AG04449 (cell line): ENCODE data around the gene LACTBL1.
"Not testable (repeated sequence)": the region's sequence is repeated elsewhere in the genome, so short reads cannot be mapped to it uniquely, and the experiment has no call there.

Experiments used
- CTCF ChIA-PET: fragments of 350-600 bp; formaldehyde crosslinking; extraction: SDS; loops from one replicate; lab custom pipeline; 2021; ENCODE audit warnings: antibody characterized with exemption; lab: Yijun Ruan, JAX
- POLR2A ChIA-PET: fragments of 400-600, 350-600 bp; formaldehyde crosslinking; extraction: SDS; loops from one replicate; lab custom pipeline; 2020; ENCODE audit warnings: antibody characterized with exemption, inconsistent platforms; lab: Yijun Ruan, JAX
- DNase-seq: peaks from one replicate; pipeline ENCODE4 v3.0.0-alpha.2; 2010; ENCODE audit warnings: low read depth, low spot score
- H3K4me3 ChIP-seq: 2 replicates; pipeline ENCODE4 v1.5.1; 2011; ENCODE audit warnings: low read depth, mild to moderate bottlenecking, control low read depth, low read length
- TF ChIP-seq, protein P1 (sequence below): IDR thresholded peaks from one replicate; pipeline ENCODE4 v1.5.1; 2011; ENCODE audit warnings: mild to moderate bottlenecking, moderate library complexity, low read length, control low read depth, inconsistent platforms; ENCODE audit not compliant: insufficient read depth; ENCODE audit errors: missing control alignments

The LACTBL1 gene

DNA sequence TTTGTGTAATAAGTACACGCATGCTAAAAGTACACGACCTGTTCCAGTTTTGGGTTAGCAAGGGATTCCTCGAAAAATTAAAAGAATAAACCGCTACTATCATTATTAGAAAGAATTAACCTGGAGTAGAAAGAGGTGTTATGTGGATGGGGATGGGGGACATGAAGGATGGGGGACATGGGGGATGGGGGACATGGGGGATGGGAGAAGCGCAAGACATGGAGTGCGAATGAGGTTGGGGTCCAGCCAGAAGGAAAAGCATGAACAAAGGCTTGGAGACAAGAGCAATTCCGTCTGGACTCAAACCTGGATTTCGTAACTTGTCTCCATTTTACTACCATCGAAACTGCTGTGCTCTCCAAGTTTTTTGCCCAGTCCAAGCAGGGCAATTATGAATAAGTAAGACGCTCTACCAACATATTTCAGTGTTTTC is 46.0 kb upstream of the LACTBL1 start:
- H3K4me3 ChIP-seq = peak overlapping the region; percentile 85
- CTCF ChIA-PET = interaction anchor here (2.8 kb wide), 1 partner anchor 11 kb away, joined by 8 read pairs; no protein-coding TSS in a partner anchor
- TF ChIP-seq, protein P1, sequence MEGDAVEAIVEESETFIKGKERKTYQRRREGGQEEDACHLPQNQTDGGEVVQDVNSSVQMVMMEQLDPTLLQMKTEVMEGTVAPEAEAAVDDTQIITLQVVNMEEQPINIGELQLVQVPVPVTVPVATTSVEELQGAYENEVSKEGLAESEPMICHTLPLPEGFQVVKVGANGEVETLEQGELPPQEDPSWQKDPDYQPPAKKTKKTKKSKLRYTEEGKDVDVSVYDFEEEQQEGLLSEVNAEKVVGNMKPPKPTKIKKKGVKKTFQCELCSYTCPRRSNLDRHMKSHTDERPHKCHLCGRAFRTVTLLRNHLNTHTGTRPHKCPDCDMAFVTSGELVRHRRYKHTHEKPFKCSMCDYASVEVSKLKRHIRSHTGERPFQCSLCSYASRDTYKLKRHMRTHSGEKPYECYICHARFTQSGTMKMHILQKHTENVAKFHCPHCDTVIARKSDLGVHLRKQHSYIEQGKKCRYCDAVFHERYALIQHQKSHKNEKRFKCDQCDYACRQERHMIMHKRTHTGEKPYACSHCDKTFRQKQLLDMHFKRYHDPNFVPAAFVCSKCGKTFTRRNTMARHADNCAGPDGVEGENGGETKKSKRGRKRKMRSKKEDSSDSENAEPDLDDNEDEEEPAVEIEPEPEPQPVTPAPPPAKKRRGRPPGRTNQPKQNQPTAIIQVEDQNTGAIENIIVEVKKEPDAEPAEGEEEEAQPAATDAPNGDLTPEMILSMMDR = no peak
- POLR2A ChIA-PET = interaction anchor here (0.7 to 1.0 kb wide), 3 partner anchors 9 to 66 kb away, joined by 3 to 5 read pairs (median 5); no protein-coding TSS in a partner anchor
- DNase-seq = no peak

DNA sequence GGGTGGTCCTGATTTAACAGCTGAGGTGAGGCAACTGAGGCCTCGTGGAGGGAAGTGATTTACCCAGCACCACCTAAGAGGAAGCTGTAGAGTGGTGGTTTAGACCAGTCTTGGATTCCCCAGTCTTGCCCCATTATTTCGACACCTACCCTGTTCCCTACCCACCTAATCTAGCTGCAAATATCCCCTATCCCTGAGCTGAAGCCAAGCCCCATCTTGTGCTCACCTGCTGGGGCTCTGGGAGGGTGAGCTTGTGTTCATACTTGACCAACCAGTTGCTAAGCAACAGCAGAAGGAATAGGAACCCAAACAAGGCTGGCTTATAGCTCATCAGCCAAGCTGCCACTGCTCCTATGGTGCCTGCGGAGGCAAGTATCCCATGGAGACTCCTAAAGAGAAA is 41.0 kb upstream of the LACTBL1 start:
- no peak overlapping the region for H3K4me3 ChIP-seq
- TF ChIP-seq, protein P1 = no peak
- POLR2A ChIA-PET = no interaction called here
- CTCF ChIA-PET = interaction anchor here (0.8 to 1.2 kb wide), 2 partner anchors 34 to 37 kb away, joined by 3 read pairs; no protein-coding TSS in a partner anchor
- no peak for DNase-seq

DNA sequence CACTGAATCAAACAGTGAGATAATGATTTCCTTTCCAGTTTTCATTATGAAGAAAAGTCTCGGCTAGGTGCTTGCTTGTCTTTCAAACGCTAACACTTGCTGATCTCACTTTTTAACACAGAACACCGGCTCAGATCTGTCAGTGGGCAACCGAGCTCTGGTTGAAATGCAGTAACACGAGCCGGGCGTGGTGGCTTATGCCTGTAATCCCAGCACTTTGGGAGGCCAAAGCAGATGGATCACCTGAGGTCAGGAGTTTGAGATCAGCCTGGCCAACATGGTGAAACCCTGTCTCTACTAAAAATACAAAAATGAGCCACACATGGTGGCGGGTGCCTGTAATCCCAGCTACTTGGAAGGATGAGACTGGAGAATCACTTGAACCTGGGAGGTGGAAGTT is 37.4 kb upstream of the LACTBL1 start:
- DNase-seq, H3K4me3 ChIP-seq: not testable (repeated sequence)
- POLR2A ChIA-PET = interaction anchor here (1.8 kb wide), 1 partner anchor 9 kb away, joined by 5 read pairs; the partner anchor contains the start of gene KDM1A
- CTCF ChIA-PET = interaction anchor here (0.5 kb wide), 1 partner anchor 337 kb away, joined by 3 read pairs; no protein-coding TSS in a partner anchor

DNA sequence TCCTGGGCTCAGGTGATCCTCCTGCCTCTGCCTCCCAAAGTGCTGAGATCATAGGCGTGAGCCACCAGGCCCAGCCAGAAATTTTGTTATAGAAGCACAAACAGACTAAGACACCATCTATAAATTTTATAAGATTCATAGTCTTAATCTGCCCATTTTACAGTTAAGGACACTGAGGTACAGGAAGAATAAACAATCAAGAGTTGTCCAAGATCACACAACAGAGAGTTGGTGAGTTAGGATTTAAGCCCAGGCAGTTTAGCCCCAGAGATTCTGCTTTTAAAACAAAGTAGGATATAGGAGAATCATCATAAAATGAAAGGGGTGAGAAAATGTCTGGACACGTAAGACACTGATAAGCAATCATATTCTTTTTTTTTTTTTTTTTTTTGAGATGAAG is 36.2 kb upstream of the LACTBL1 start:
- no peak overlapping the region for H3K4me3 ChIP-seq
- ChIA-PET CTCF (no interaction called here), POLR2A (interaction anchor here (1.8 kb wide), 1 partner anchor 10 kb away, joined by 5 read pairs; the partner anchor contains the start of gene KDM1A)
- no peak for DNase-seq
- TF ChIP-seq, protein P1 = no peak

DNA sequence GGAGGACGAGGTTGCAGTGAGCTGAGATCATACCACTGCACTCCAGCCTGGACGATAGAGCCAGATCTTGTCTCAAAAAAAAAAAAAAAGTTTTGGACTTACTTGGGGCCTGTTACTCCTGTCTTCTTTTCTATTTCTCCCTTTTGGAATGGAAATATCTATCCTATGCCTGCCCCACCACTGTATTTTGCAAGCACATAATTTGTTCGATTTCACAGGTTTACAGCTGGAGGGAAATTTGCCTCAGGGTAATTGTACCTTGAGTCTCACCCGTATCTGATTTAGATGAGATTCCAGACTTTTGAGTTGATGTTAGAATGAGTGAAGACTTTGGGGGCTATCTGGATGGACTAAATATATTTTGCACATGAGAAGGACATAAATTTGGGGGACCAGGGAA is 34.4 kb upstream of the LACTBL1 start:
- CTCF ChIA-PET = no interaction called here
- DNase-seq = no peak
- TF ChIP-seq, protein P1 = no peak
- no peak overlapping the region for H3K4me3 ChIP-seq
- POLR2A ChIA-PET = no interaction called here

DNA sequence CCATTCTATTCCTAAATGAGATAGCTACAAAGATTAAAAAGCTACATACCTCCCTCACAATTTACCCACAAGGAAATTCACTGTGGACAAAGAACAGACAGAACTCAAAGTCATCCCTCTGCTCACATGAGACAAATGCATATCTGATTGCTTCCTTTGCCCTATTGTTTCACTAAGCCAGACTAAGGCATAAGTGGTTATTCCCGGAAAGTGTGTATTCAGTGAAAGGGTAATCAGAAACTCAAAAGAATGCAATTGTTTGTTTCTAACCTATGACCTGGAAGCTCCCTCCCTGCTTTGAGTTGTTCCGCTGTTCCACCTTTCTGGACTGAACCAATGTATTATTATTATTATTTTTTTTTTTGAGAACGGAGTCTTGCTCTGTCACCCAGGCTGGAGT is 32.1 kb upstream of the LACTBL1 start:
- H3K4me3 ChIP-seq, DNase-seq, CTCF ChIA-PET, POLR2A ChIA-PET: not testable (repeated sequence)

DNA sequence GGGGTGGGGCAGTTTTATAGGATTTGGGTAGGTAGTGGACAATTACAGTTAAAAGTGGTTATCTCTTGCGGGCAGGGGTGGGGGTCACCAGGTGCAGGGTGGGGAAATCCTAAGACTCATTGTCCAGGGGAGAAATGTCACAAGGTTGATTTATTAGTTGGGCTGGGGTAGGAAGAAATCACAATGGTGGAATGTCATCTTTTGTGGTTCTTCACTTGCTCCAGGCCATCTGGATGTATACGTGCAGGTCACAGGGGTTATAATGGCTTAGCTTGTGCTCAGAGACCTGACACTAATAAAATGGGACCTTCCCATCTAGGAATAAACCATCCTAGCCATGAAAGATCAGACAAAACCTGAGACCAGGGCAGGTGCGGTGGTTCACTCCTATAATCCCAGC is 31.4 kb upstream of the LACTBL1 start:
- CTCF ChIA-PET = no interaction called here
- POLR2A ChIA-PET = no interaction called here
- no peak for DNase-seq
- H3K4me3 ChIP-seq = no peak overlapping the region
- TF ChIP-seq, protein P1 = no peak

DNA sequence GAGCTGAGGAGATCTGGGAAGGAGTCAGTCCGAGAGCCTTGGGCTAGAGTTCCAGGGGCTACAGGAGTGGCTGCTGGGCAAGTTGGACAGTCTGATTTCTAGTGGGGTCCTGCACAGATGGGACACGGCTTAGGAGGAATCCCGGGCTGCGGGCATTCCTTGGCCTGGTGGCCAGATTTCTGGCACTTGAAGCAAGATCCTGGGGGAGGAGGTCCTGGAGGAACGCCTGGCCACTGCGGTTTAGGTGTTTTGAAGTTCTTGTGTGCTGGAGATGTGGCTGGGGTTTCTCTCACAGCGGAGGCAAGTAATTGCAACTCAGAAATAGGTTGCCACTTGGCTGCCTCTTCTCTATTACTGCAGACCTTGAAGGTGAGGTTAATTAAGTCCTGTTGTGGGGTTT is 29.6 kb upstream of the LACTBL1 start:
- POLR2A ChIA-PET, H3K4me3 ChIP-seq, DNase-seq, CTCF ChIA-PET: not testable (repeated sequence)

DNA sequence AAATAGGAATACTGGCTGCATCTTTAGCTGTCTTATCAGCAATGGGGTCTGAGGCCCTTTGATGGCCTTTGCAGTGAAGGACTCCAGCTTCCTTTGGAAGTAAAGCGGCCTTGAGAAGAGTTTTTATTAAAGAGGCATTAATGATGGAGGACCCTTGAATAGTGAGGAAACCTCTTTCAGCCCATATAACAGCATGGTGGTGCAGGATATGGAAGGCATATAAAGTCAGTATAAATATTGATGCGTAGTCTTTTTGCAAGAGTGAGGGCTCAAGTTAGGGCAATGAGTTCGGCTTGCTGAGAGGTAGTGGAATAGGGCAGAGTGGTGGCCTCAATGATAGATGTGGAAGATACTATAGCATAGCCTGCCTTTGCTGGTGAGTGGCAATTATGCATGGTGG is 27.5 kb upstream of the LACTBL1 start:
- DNase-seq, H3K4me3 ChIP-seq, CTCF ChIA-PET, POLR2A ChIA-PET: not testable (repeated sequence)

DNA sequence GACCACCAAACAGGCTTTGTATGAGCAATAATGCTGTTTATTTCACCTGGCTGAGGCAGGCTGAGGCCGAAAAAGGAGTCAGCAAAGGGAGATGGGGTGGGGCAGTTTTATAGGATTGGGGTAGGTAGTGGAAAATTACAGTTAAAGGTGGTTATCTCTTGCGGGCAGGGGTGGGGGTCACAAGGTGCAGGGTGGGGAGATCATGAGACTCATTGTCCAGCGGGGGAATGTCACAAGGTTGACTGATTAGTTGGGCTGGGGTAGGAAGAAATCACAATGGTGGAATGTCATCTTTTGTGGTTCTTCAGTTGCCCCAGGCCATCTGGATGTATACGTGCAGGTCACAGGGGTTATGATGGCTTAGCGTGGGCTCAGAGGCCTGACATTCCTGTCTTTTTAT is 24.9 kb upstream of the LACTBL1 start:
- H3K4me3 ChIP-seq, DNase-seq, CTCF ChIA-PET, POLR2A ChIA-PET: not testable (repeated sequence)
